ENCODE measurements around the gene PIPOX.

- TF ChIP-seq FOXJ3 (CRISPR knock-in tag; IDR thresholded peaks at IDR 0.05; ENCODE audit: borderline replicate concordance): no peak
- TF ChIP-seq ZNF776 (CRISPR knock-in tag; IDR thresholded peaks at IDR 0.05): no peak
- TF ChIP-seq CTCF (CRISPR knock-in tag; IDR thresholded peaks at IDR 0.05): no peak
- TF ChIP-seq ZNF747 (CRISPR knock-in tag; IDR thresholded peaks at IDR 0.05; ENCODE audit: borderline replicate concordance): no peak
Observed at GRCh38 chr17:29032013-29032856, 10.7 kb upstream of the PIPOX start.
